ENCODE data around the gene TMEM135.

DNA sequence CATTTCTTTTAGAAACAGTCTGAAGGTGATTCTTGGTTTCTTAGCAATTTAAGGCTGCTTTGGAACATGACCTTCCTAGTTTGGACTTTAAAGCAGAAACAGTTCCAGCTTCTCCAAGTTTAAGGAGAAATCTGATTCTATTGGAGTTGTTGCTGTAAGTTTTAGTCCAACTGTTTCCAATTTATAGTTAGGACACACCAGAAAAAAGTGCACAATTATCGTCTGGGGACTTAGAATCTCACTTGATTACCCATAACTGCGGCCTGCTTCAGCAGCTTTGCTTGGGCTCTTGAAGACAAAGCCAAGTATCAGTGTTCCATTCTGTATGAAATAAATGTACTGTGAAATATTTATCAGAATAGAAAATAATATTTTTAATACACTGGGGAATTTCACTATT is 246.6 kb downstream of the TMEM135 start:
- TF ChIP-seq, protein P1, sequence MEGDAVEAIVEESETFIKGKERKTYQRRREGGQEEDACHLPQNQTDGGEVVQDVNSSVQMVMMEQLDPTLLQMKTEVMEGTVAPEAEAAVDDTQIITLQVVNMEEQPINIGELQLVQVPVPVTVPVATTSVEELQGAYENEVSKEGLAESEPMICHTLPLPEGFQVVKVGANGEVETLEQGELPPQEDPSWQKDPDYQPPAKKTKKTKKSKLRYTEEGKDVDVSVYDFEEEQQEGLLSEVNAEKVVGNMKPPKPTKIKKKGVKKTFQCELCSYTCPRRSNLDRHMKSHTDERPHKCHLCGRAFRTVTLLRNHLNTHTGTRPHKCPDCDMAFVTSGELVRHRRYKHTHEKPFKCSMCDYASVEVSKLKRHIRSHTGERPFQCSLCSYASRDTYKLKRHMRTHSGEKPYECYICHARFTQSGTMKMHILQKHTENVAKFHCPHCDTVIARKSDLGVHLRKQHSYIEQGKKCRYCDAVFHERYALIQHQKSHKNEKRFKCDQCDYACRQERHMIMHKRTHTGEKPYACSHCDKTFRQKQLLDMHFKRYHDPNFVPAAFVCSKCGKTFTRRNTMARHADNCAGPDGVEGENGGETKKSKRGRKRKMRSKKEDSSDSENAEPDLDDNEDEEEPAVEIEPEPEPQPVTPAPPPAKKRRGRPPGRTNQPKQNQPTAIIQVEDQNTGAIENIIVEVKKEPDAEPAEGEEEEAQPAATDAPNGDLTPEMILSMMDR (IDR thresholded peaks at IDR 0.05) = no peak
- no peak for TF ChIP-seq POLR2A (IDR thresholded peaks at IDR 0.05)

All from right lobe of liver (tissue), 4 donors.